Measurements from ENCODE around the gene MARCKSL1.
"Not testable (repeated sequence)": the region's sequence is repeated elsewhere in the genome, so short reads cannot be mapped to it uniquely, and the experiment has no call there.

MARCKSL1 gene

GRCh38 chr1:32356478-32356877 is 20.4 kb upstream of the MARCKSL1 start:
- Mint-ChIP-seq H3K9me3 (no peaks in the 10 kb centered on the region), H3K36me3 (ENCODE audit: low read depth) (peaks cover 12% of the 10 kb centered on the region), H3K4me3 (peak overlapping the region in 1 of 3 experiments; percentile 24), H3K4me1 (peaks cover 47% of the 10 kb centered on the region), H3K27me3 (ENCODE audit: low read depth) (peaks cover 8% of the 10 kb centered on the region), H3K27ac (peak overlapping the region in 2 of 3 experiments; percentile 36 to 59)
- TF ChIP-seq CTCF (IDR thresholded peaks at IDR 0.05; ENCODE audit: unreplicated experiment in 3 of 3), result no peak

- peaks cover 44% of the 10 kb centered on the region for H3K4me1 Mint-ChIP-seq
- H3K27me3 Mint-ChIP-seq (ENCODE audit: low read depth); H3K9me3 Mint-ChIP-seq; H3K4me3 Mint-ChIP-seq: not testable (repeated sequence)
- H3K36me3 Mint-ChIP-seq (ENCODE audit: low read depth), result peaks cover 12% of the 10 kb centered on the region
- peak overlapping the region; percentile 85 to 100 (median 99) for H3K27ac Mint-ChIP-seq
Observed at GRCh38 chr1:32355778-32356177, 19.7 kb upstream of the MARCKSL1 start.

- Mint-ChIP-seq H3K36me3 (ENCODE audit: low read depth) (peaks cover 8% of the 10 kb centered on the region), H3K27me3 (ENCODE audit: low read depth) (no peaks in the 10 kb centered on the region)
- no peak for TF ChIP-seq CTCF (IDR thresholded peaks at IDR 0.05; ENCODE audit: unreplicated experiment in 3 of 3)
Observed at GRCh38 chr1:32353886-32354570, 18.0 kb upstream of the MARCKSL1 start.

GRCh38 chr1:32353431-32353830 is 17.4 kb upstream of the MARCKSL1 start:
- no peak for TF ChIP-seq CTCF (IDR thresholded peaks at IDR 0.05; ENCODE audit: unreplicated experiment in 3 of 3)
- H3K27me3 Mint-ChIP-seq (ENCODE audit: low read depth), result no peaks in the 10 kb centered on the region
- H3K9me3 Mint-ChIP-seq, result no peaks in the 10 kb centered on the region
- H3K36me3 Mint-ChIP-seq (ENCODE audit: low read depth), result peaks cover 8% of the 10 kb centered on the region
- H3K27ac Mint-ChIP-seq, result peak overlapping the region; percentile 99 to 100 (median 100)
- peak overlapping the region; percentile 80 to 87 (median 86) for H3K4me3 Mint-ChIP-seq
- H3K4me1 Mint-ChIP-seq, result peaks cover 37% of the 10 kb centered on the region

More at GRCh38 chr1:32353886-32354570, 18.0 kb upstream of the MARCKSL1 start:
- H3K4me3 Mint-ChIP-seq, result peak overlapping the region; percentile 80 to 87 (median 86)
- H3K9me3 Mint-ChIP-seq, result no peaks in the 10 kb centered on the region
- peak overlapping the region; percentile 99 to 100 (median 100) for H3K27ac Mint-ChIP-seq
- H3K4me1 Mint-ChIP-seq, result peaks cover 37% of the 10 kb centered on the region

- Mint-ChIP-seq H3K27me3 (ENCODE audit: low read depth) (no peaks in the 10 kb centered on the region), H3K27ac (peak overlapping the region; percentile 99 to 100 (median 100)), H3K9me3 (no peaks in the 10 kb centered on the region), H3K36me3 (ENCODE audit: low read depth) (peaks cover 8% of the 10 kb centered on the region), H3K4me1 (peaks cover 37% of the 10 kb centered on the region), H3K4me3 (peak overlapping the region; percentile 80 to 87 (median 86))
- no peak for TF ChIP-seq CTCF (IDR thresholded peaks at IDR 0.05; ENCODE audit: unreplicated experiment in 3 of 3)
Observed at GRCh38 chr1:32352831-32353383, 16.9 kb upstream of the MARCKSL1 start.

GRCh38 chr1:32352239-32352745 is 16.3 kb upstream of the MARCKSL1 start:
- TF ChIP-seq CTCF (IDR thresholded peaks at IDR 0.05; ENCODE audit: unreplicated experiment in 3 of 3), result no peak
- Mint-ChIP-seq H3K27me3 (ENCODE audit: low read depth) (no peaks in the 10 kb centered on the region), H3K9me3 (no peaks in the 10 kb centered on the region), H3K36me3 (ENCODE audit: low read depth) (peaks cover 8% of the 10 kb centered on the region), H3K4me1 (peaks cover 37% of the 10 kb centered on the region), H3K27ac (peak overlapping the region; percentile 99 to 100 (median 100)), H3K4me3 (peak overlapping the region; percentile 80 to 87 (median 86))

All from nephron (organoid).